Measurements from ENCODE around the gene RELT.

Gene RELT

GRCh38 chr11:73376160-73376802, at the start of gene RELT:
Gene RELT, plus strand, starts transcription at chr11:73376399. Its CDS starts 12,738 bp downstream, at chr11:73389137.
- in situ Hi-C loops (cut with HindIII; ENCODE audit: low sequenced_read_pairs) = no loop called here

DNA sequence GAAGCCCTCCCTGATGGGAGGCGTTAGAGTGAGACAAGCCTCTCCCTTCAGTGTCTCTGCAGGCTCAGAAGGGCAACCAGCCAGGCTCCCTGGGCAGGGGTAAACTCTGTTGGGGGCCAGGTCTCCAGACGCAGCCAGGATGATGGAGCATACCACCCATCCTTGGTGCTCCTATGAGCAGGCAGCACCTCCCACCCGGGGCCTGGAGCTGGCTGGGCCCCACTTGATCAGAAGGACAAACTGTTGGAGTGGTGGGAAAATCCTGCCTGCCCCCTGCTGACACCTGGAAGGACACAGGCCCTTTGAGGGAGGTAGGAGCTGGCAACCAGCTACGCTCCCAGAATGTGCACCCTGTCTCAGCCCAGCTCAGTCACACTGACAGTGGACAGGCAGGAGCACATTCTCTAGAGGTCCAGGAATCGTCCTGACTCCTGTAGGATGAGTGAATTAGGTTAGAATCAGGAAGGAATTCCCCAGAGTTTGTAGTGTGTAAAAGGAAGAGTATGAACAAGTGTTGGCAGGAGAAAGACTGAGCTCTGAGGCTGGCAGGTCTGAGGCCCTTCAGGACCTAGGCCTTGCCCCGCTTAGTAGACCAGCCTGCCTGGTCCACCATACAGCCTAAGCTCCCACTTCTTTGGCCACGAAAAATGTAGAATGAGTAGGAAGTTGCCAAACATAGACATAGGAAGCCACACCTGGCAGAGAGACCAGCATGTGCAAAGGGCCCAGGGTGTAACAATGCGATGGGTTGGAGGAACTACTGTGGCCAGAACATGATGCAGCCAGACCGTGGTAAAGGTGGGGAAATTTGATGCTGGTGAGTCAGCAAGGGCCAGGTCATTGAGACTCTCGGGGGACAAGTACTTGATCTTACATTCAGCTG, 49.0 kb upstream of the RELT start:
- in situ Hi-C loops (cut with HindIII; ENCODE audit: low sequenced_read_pairs) = no loop called here

- in situ Hi-C loops (cut with HindIII; ENCODE audit: low sequenced_read_pairs) = no loop called here
Measured at GRCh38 chr11:73327812-73328364, 48.3 kb upstream of the RELT start.

DNA sequence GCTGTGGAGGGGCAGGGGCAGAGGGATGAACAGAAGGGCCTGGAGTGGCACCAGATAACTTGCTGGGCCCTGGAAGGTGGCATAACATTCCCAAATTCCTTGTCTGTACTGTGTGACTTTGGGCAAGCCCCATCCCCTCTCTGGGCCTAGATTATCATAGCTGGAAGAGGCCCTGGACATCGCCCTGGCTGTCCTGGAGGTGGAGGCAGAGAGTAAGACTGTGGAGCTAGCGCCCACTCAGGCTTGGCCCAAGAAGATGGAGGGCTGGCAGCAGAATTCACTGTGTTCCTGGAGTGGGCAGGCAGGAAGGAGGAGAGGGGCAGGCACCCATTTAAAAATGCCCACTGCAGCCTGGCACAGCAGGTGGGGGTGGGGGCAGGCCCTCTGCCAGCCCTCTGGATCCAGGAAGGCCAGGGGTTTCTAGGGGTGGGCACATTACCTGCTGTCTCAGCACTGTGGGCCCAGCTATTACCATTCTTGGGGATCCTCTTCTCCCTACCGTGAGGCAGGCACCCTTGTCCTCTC, 45.6 kb upstream of the RELT start:
- in situ Hi-C loops (cut with HindIII; ENCODE audit: low sequenced_read_pairs) = no loop called here

DNA sequence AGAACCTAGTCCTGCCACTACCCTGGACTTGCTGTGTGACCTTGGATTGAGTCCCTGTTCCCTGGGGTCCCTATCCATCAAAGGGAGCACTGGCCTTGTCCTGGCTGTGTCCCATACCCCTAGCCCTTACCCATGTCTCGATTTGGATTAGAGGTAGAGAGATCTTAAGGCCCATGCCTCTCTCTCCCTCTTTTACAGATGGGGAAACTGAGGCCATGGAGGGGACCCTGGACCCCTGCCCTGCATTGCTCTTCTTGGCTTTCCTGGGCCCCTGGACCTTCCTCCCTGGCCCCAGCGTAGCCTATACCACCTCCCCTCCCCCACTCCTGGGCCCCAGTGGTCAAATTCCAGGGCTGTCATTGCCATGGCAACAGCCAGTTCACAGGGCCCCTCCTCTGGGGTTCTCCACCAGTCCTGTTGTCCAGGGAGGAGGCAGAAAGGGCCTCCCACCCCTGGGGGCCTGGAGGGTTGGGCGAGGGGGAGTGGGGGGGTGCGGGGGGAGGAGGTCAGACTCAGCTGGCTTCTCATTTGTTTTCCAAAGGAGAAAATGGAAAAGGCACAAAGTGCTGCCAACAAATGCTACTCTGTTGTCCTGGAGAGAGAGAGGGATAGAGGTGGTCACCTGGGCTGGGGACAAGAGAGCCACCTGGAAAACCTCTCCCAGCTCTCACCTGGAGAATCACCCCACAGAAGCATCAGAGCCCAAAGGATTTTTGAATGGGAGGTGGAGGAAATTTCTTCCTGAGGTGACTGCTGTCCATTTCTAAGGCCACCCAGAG, 44.9 kb upstream of the RELT start:
- in situ Hi-C loops (cut with HindIII; ENCODE audit: low sequenced_read_pairs) = no loop called here

DNA sequence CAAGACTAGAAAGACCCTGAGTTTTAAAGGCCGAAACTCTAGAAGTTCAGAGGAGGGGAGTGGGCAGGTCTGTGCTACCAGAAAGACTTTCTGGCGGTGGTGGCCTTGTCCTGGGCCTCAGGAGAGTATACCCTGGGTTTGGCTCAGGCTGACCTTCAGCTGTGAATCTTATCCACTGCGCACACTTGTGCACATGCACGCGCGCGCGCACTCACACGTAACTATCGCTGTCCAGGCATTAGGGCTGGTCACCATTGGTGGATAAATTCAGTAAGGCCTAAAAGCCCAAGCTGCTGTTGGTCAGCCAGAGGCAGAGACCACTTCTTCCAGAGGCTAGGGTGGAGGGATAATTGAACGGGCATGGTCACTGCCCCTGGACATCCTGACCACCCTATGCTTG, 43.0 kb upstream of the RELT start:
- in situ Hi-C loops (cut with HindIII; ENCODE audit: low sequenced_read_pairs) = no loop called here

GRCh38 chr11:73333640-73334383, 42.4 kb upstream of the RELT start:
- in situ Hi-C loops (cut with HindIII; ENCODE audit: low sequenced_read_pairs) = no loop called here

DNA sequence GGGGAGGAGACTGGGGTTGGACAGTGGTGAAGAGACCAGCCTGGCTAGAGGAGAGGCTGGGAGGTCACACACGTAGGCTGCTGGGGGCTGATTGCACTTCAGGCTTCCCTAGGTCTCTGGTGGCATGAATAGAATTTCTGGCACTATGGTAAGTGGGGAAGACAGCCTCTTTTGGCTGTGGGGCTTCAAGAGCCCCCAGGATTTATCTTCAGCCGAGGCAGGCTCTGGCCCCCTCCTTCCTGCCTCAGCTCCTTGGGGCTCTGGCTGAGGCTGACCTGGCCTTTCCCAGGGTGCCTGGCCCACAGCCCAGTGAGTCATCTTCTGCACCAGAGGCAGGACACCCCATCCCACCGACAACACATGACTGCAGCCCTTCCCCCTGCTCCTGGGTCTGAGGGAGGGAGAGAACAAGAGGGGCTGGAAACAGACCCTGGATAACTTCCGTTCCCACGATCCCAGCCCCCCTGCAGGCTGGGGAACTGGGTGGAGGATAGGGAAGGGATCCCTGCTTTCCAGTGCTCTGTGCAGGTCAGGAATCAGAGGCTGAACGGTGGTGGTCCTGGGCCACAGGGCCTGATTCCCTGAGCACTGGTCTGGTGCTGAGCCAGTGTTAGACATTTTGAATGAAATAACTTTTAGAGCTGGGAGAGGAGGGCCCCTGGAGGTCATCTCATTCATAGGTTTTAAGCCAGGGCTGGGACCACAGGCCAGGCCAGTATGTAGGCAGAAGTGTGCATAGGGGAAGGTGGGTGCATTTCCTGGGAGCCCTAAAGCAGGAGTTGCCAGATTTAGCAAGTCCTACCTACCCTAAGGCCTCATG, 41.6 kb upstream of the RELT start:
- in situ Hi-C loops (cut with HindIII; ENCODE audit: low sequenced_read_pairs) = no loop called here

- in situ Hi-C loops (cut with HindIII; ENCODE audit: low sequenced_read_pairs) = no loop called here
Measured at GRCh38 chr11:73335204-73335923, 40.8 kb upstream of the RELT start.

DNA sequence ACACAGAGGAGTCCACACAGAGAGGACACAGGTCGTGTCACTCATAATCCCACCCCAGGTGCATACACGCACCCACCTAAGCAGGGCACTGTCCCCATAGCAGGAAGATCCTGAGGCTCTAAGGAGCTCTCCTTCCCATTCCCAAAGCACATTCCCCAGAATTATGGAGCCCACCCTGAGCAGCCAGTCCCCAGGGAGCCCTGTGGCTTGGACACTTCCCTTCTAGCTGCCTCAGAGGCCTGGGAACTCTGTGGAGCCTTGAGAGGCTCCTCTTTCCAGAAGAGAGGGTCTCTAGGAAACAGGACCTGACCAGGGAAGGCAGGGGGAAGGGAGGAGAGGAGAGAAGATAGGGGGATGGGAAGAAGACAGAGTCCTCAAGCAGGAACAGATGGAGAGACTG, 38.4 kb upstream of the RELT start:
- in situ Hi-C loops (cut with HindIII; ENCODE audit: low sequenced_read_pairs) = no loop called here

DNA sequence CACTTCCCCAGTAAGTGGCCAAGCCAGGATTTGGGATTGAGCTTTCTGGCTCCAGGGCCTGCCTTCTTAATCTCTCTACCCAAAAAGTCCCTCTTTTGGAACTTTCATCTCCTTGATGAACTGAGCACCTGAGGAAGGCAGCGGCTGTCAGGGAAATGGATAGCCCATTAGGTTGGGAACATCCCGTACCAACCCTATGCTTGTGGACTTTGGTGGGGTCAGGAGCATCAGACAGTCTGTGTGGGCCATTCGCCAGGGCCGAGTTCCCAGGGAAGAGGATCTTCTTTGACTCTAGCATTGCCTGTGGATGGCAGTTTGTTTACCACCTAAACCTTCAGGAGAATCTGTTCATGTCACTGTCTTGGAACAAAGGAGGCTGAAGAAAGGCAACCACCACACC, 37.9 kb upstream of the RELT start:
- in situ Hi-C loops (cut with HindIII; ENCODE audit: low sequenced_read_pairs) = no loop called here

GRCh38 chr11:73340164-73340563, 36.0 kb upstream of the RELT start:
- in situ Hi-C loops (cut with HindIII; ENCODE audit: low sequenced_read_pairs) = no loop called here

- in situ Hi-C loops (cut with HindIII; ENCODE audit: low sequenced_read_pairs) = no loop called here
Measured at GRCh38 chr11:73342633-73343032, 33.6 kb upstream of the RELT start.

- in situ Hi-C loops (cut with HindIII; ENCODE audit: low sequenced_read_pairs) = no loop called here
Measured at GRCh38 chr11:73343076-73343873, 32.9 kb upstream of the RELT start.

DNA sequence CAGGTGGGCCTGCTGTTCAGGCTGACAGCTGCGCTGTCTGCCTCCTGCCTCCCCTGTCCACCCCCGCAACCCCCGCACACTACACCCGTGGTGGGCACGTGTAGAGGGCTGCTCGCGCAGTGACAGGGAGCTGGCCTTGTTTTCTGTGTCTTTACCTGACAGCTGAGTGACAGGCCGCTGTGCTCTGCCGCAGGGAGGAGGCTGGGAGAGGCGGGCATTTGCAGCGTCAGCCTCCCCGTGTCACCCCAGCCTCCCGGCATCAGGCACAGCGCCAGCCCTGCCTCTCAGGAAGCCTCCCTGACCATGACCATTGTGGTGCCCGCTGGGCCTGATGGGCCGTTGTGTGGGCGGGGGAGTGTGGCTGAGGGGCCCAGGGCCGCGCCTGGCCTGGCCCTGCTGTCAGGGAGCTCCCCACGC, 32.0 kb upstream of the RELT start:
- in situ Hi-C loops (cut with HindIII; ENCODE audit: low sequenced_read_pairs) = no loop called here

GRCh38 chr11:73345481-73346160, 30.6 kb upstream of the RELT start:
- in situ Hi-C loops (cut with HindIII; ENCODE audit: low sequenced_read_pairs) = no loop called here

- in situ Hi-C loops (cut with HindIII; ENCODE audit: low sequenced_read_pairs) = no loop called here
Measured at GRCh38 chr11:73346186-73346935, 29.8 kb upstream of the RELT start.

Data from DLD1 (cell line).